GM20000 (cell line): Measurements from ENCODE around the gene ING4.
A peak's percentile ranks its signal among the peaks of the same experiment; 100 is the strongest.

Experiments
- DNase-seq: peaks from one replicate; pipeline ENCODE4 v3.0.0; 2012; ENCODE audit warnings: low spot score
- CTCF ChIP-seq: IDR thresholded peaks from 2 replicates; pipeline ENCODE4 v1.5.1; 2012; ENCODE audit warnings: mild to moderate bottlenecking, control low read depth; ENCODE audit errors: extremely low read depth, missing control alignments

ING4 gene

DNA sequence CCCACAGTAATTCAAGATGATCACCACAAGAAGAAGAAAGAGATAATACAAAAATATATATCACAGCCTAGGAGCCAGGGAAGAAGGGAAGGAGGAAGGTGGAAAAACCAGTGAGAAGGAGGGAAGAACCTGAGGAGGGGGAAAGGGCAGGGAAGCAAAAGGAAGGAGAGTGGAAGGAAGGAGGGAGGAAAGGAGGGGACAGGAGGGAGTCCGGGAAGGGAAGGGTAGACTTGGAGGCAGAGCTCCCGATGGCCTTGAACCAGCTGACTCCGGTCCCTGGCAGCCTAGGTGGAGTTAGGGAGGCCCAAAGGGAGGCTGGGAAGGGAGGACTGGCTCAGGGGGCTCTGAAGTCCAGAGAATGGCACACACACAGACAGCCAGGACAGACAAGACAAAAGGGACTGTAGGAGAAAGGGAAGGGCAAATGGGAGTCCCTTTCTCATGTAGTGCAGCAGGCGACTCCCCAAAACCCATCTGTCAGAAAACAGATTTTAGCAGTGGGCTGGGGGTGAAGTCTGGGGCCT lies 31.0 kb upstream of the ING4 start:
- no peak for DNase-seq
- TF ChIP-seq CTCF, result no peak

DNA sequence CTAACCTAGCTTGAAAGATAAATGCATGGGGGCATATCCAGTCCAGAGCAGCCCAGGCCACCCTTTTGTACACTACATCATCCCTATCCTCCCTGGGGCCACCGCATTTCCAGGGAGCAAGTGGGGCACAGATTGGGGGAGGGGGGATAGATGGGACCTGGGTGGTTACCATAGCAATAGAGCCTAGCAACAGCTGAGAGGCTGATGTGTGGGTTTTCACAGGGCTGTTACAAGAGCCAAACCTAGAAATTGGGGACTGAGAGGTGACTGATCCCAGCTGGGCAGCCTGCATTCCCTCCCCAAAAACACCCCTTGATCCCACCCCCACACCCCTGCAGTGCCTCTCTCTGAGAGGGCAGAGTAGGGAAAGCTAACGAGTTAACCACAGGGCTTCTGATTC lies 30.0 kb upstream of the ING4 start:
- no peak for DNase-seq
- no peak for TF ChIP-seq CTCF

DNA sequence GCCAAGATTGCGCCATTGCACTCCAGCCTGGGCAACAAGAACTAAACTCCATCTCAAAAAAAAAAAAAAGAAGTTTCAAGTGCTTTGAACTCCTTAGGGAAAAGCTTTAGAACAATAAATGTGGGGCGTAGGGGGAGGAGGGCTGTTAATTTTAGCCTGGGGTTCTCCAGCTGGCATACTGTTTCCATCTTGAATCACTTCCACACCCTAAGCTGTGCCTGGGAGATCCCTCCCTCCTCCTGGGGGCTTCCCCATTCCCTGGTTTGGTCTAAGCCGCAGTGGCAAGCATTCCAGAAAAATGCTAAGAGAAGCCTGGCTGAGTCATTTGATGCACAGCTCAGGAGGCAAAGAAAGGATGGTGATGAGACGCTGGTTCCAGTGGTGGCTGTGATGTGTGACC lies 28.6 kb upstream of the ING4 start:
- DNase-seq, result no peak
- no peak for TF ChIP-seq CTCF

DNA sequence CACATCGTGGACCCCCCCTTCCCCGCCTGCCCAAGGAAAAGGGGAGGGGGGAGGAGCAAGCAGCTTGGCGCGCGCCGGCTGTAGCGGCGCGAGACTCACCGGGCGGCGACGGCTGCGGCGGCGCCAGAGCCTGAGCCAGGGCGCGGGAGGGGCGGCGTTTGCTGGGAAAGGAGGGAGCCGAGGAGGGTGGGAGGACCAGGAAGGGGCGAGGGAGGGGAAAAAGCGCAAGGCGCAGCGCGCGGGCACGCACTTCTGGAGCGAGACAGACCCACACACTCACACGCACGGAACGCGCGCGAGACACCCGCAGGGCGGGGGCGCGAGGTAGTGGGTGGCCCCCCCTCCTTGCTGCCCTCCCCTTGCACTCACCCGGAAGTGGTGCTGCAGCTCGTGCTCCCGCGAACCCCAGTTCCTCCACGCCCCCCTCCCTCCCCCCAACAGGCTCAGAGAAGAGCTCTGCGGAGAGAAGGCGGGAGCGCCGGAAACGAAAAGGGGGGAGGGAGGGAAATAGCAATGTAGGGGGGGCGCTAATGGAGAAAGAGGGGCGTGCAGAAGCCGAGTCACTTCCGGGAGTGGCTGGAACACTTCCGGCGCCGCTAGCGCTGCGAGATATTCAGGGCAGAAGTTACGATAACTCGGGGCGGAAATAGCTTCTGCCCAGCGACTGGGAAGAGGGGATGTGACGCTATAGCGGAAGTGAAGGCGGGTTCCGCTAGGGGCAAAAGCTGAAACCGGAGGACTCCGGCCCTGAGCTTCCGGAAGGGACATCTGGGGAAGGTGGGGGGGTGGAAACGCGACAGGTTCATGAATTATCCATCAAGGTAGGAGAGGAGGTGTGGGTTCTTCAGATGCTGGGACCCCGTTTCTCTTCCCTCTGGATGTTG lies 26.3 kb upstream of the ING4 start, which contains the start of gene ZNF384:
Gene ZNF384, minus strand, starts transcription at position 377 of the 884 bp plus-strand sequence. CDS start 9,855 bp downstream, outside the sequence.
- peak; percentile 97 for DNase-seq
- TF ChIP-seq CTCF, result no peak

DNA sequence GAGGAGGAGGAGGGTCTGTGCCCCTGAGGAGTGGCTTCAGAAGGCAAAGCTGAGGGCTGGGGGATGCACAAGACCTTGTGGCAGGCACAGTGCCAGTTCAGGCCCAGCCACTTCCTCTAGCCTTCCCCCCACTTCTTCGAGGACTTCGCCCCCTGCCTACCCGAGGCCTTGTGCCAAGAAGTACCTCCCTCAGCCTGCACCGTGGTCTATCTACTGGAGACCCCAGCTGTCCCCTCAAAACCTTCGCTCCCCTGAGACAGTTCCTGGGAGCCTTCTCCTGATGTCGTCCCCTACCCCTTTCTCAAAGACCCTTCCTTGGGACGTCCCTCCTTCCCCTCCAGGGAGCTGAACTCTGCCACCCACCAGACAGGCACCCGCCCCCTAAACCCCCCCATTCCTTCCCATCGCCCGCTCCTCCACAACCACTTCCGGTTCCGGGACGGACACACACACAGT lies 25.7 kb upstream of the ING4 start:
- no peak for TF ChIP-seq CTCF
- no peak for DNase-seq

- TF ChIP-seq CTCF, result no peak
- DNase-seq, result no peak
Measured at GRCh38 chr12:6685814-6686213, 22.9 kb upstream of the ING4 start.

GRCh38 chr12:6684609-6685008 lies 21.7 kb upstream of the ING4 start:
- peak; percentile 48 for DNase-seq
- peak; percentile 29 for TF ChIP-seq CTCF
